GM18861 (cell line): Measurements from ENCODE around the gene DSCAM.

Experiments used
- ATAC-seq: cut with Tn5 transposase; IDR thresholded peaks from one replicate; pipeline ENCODE4 v1.9.1; 2021; ENCODE audit not compliant: unreplicated experiment

DSCAM gene

DNA sequence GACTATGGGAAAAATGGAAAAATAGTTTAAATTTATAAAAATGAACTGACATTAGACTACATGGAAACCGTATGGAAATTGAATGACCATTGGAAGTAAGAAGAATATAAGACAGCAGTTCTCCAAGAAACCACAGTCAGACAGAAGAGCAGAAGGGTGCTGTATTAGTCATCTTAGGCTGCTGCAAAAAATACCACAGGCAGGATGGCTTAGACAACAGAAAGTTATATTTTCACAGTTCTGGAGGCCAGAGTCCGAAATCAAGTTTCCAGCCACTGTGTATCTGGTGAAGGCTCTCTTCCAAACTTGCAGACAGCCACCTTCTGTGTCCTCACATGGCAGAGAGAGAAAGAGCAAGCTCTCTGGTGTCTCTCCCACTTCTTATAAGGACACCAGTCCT, 175.2 kb downstream of the DSCAM start:
- no peak for ATAC-seq

- no peak for ATAC-seq
Measured at GRCh38 chr21:40668555-40669275, 178.2 kb downstream of the DSCAM start.

DNA sequence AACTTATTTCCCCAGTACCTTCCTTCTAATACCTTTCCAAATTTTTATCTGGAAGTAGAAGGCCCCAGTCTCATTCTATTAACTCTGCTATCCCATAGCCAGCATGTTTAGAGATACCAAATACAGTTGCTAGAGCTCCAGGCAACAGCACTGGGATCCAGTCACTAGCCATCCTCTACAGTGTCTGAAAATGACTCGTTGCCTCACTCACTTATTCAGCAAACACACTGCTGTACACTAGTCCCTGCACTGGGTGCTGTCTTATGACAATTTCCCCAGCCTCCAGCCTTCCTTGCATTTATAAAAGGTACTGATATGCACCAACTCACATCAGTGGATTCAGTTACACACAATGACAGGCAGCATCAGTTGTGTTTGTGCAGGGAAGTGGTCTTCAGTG, 179.0 kb downstream of the DSCAM start:
- ATAC-seq: no peak

DNA sequence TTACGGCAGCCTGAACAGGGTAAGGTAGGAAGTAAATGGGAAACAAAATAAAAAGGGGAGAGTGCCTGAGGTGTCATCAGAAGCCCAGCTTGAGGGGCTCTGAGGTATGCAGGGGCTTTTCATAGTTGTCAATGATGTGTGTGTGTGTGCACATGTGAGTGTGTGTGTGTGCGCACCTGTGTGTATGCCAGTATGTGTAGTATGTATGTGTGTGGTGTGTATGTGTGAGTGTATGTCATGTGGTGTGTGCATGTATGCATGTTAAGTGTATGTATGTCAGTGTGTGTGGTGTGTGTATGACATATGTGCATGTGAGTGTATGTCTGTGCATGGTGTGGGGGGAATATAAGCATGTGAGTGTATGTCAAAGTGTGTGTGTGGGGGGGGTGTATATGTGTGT, 184.1 kb downstream of the DSCAM start:
- no peak for ATAC-seq

- no peak for ATAC-seq
Measured at GRCh38 chr21:40660461-40660860, 186.5 kb downstream of the DSCAM start.

DNA sequence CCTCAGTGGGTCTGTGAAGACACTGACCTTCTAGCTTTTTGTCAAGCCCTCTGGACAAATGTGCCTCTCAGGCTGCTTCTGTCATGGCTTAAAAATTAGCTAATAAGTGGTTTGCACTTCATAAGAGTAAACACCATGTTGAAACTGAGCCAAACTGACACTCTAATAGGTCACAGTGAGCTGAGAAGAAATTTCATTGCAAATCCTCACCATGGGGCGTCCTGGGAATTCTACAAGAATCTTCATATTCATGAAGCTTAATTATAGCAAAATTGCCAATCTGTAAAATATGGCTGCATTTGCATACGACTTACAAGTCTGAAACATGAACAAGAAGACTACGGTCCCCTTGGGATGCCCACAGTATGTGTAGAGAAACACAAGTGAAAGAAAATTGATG, 188.6 kb downstream of the DSCAM start:
- ATAC-seq: no peak

- no peak for ATAC-seq
Measured at GRCh38 chr21:40652436-40652835, 194.5 kb downstream of the DSCAM start.

DNA sequence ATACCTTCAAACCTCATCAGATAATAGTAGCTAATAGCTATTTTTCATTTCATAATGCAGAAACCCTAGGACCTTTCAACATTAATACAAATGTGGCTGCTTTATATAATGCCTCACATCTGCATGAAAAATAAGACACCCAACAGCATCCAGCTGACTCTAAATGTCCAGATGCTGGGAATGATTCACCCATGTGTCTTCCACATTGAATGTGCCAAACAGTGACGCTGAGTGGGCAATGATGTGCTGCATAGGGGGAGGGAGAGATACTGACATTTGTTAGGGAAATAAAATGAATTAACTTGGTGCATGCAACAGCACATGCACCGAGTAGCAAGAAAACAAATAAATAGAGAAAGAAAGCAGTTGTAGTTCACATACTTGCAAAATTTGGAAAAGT, 199.3 kb downstream of the DSCAM start:
- ATAC-seq: no peak

DNA sequence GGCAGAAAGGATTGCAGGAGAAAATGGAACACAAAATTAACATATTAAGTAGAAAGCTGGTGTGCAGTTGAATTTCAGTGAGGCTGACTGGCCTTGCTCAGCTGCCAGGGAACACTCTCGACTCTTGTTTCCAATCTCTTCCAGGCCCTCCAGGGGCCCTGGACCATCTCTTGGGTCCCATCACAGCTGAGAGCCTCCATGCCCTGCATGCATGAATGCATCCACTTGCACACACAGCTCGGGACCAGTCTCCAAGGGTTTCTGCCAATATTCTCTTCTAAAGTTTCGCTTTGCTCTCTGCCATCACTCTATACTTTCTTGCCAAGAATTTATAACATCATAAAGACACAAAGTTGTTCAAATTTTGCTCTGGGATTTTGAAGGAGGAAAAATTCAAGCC, 200.3 kb downstream of the DSCAM start:
- no peak for ATAC-seq

GRCh38 chr21:40641042-40641441, 205.9 kb downstream of the DSCAM start:
- no peak for ATAC-seq

DNA sequence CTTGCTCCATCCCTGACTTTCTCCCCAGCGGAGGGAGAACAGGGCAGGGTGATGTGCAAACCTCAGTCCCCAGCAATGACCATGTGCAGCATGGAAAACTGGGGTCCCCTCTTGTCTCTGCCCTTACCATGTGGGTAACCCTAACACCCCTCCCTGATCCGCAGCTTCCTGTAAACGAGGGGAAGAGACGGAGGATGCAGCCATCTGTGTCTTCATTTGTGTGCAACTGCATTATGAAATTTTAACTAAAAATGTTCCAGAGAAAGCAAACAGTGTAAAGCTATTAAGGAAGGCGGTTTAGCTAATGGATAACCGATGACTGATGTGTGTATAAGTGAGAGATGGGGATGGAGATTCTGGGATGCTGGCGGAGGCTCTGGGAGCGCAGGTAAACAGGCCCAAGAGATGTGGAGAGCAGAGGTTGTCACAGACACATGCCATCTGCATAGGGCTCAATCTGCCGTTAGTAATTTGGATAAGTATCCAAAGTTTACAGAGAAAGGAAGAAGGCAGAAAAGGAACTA, 206.6 kb downstream of the DSCAM start:
- no peak for ATAC-seq

- no peak for ATAC-seq
Measured at GRCh38 chr21:40639616-40640194, 207.3 kb downstream of the DSCAM start.

GRCh38 chr21:40638466-40639251, 208.3 kb downstream of the DSCAM start:
- ATAC-seq: no peak

DNA sequence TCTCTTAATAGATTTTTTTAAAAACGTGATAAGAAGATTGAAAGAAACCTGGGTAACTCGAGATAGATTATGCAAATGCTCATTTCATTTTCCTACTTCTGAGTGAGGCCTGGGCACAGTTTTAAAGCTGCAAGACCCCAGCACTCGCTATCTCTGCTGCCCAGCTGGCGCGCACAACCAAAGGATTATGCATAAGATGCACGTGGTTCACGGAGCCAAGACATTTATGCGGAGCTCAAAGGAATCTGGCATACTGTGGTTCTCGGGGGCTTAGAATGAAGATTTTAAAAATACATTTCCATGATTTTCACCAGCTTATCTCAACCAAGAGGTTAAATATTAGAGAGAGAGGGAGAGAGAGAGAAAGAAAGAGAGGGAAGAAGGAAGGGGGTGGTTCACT, 210.9 kb downstream of the DSCAM start:
- no peak for ATAC-seq

- no peak for ATAC-seq
Measured at GRCh38 chr21:40635391-40635790, 211.6 kb downstream of the DSCAM start.

DNA sequence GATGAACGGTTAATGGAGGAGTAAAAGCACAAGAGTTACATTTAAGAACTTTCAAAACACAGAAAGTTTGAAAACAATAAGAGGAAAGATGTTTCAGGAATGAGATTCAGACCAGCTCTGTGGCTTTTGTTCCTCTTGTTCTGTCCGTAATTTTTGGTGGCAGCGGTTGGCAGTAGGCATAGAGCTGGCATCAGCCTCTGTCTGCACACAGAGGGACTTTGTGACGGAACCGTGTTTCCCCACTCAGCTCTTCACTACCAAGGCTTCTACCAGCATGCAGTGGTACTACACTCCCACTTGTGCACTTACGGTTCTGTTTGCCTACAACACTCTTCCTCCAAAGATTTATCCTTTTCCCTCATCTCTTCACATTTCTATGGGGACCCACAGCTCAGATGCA, 212.8 kb downstream of the DSCAM start:
- no peak for ATAC-seq

GRCh38 chr21:40633048-40633447, 213.9 kb downstream of the DSCAM start:
- no peak for ATAC-seq

- no peak for ATAC-seq
Measured at GRCh38 chr21:40631211-40631610, 215.7 kb downstream of the DSCAM start.

GRCh38 chr21:40625991-40626390, 221.0 kb downstream of the DSCAM start:
- no peak for ATAC-seq

DNA sequence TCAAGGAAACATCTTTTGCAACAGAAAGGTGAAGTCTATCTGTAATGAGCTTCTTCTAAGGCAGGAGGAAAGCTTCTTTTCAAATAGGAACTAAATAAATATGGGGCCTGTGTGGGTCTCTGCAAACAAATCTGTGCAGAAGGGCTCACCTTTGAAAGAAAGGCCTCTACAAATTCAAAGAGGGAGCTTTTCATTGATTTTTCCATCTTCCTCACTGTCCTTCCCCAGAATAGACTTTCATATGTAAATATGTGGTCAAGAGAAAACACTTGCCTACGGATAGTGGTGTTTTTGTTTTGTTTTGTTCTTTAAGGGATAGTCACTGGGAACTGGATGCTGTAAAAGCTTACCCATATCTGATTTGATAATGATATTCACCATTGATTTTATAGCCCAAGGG, 223.4 kb downstream of the DSCAM start:
- ATAC-seq: no peak

- no peak for ATAC-seq
Measured at GRCh38 chr21:40622531-40622930, 224.4 kb downstream of the DSCAM start.
